Kidney (tissue), 14 donors: Measurements from ENCODE around the gene STC2. TPM values are rescaled to one million over a fixed set of nuclear protein-coding genes. Genes with fewer than 3 reads are reported as not detected.
A peak's percentile ranks its signal among the peaks of the same experiment; 100 is the strongest.

Source experiments
- DNase-seq, 5 donors: peaks; one replicate each; pipeline ENCODE4 v3.0.0-alpha.2; 2013 to 2020
- FAIRE-seq: peaks from 2 replicates; lab custom pipeline; 2012; peaks lifted over from hg19 to GRCh38; lab: Jason Lieb, UNC
- H3K27ac ChIP-seq, 2 donors: one replicate each; pipeline ENCODE4 v1.7.0; 2013; ENCODE audit warnings: low read depth in 2 of 2, low read length in 2 of 2, inconsistent platforms in 1 of 2
- H3K27me3 ChIP-seq: one replicate; pipeline ENCODE4 v1.7.1; 2013; ENCODE audit warnings: low read length, inconsistent platforms; ENCODE audit not compliant: control insufficient read depth, insufficient read depth
- H3K36me3 ChIP-seq, 3 donors: one replicate each; pipeline versions ENCODE4 v1.7.0 to v1.7.1; 2013; ENCODE audit warnings: low read length in 3 of 3, control low read depth in 1 of 3, inconsistent platforms in 1 of 3; ENCODE audit not compliant: insufficient read depth in 3 of 3, control insufficient read depth in 2 of 3
- H3K4me1 ChIP-seq, 3 donors: one replicate each; pipeline versions ENCODE4 v1.7.0 to v1.7.1; 2013; ENCODE audit warnings: low read length in 3 of 3, inconsistent platforms in 1 of 3, low read depth in 1 of 3; ENCODE audit not compliant: control insufficient read depth in 2 of 3, insufficient read depth in 2 of 3
- H3K4me3 ChIP-seq, 3 donors: one replicate each; pipeline versions ENCODE4 v1.7.0 to v1.8.1; 2013; ENCODE audit warnings: low read length in 3 of 3, control low read depth in 1 of 3, inconsistent platforms in 1 of 3
- H3K9ac ChIP-seq, 3 donors: one replicate each; pipeline versions ENCODE4 v1.7.0 to v1.7.1; 2013; ENCODE audit warnings: low read length in 3 of 3, control low read depth in 1 of 3, inconsistent platforms in 1 of 3
- H3K9me3 ChIP-seq, 3 donors: one replicate each; pipeline versions ENCODE4 v1.7.0 to v1.7.1; 2013; ENCODE audit warnings: low read length in 3 of 3, control low read depth in 1 of 3, inconsistent platforms in 1 of 3; ENCODE audit not compliant: control insufficient read depth in 2 of 3, insufficient read depth in 1 of 3
- intact Hi-C: fragments of 100-400 bp; cut with DNase I; formaldehyde crosslinking; loops from one replicate; pipeline ENCODE4 v1.11.1; 2022
- polyA plus RNA-seq: library from polyadenylated mRNA; stranded (reverse); fragments of 350-450 nt; fragmentation: Illumina TruSeq; extraction: RNeasy Lipid Tissue Mini Kit (QIAGEN cat#74804); gene quantifications from one replicate; pipeline ENCODE4 v1.2.3, GENCODE V29; 2014; ENCODE audit warnings: low read depth, low replicate concordance; ENCODE audit not compliant: insufficient read depth
- total RNA-seq: library from RNA; stranded (reverse); fragmentation: NEBNext Ultra II Directional; extraction: Animal tissue kit (Norgen Biotek cat#: 25700); gene quantifications from one replicate; pipeline ENCODE4 v1.2.1, GENCODE V29; 2021
- TF ChIP-seq, protein P1 (sequence below): IDR thresholded peaks from 3 replicates; pipeline ENCODE4 v1.5.1; 2012; ENCODE audit warnings: mild to moderate bottlenecking, moderate library complexity, borderline replicate concordance; ENCODE audit not compliant: insufficient read depth; ENCODE audit errors: extremely low read depth
- donor health status: control.
- donor health status: control.
- donor health status: control.
- donor health status: control.
- donor health status: control.
- donor health status: DM: yes; HTN: yes; CAD: no.
- donor health status: Normal renal cell carcinoma (clear cell type).

Gene STC2
- total and polyA plus RNA-seq, 2 donors from 2014 or later, result 2.1 to 2.7 TPM

DNA sequence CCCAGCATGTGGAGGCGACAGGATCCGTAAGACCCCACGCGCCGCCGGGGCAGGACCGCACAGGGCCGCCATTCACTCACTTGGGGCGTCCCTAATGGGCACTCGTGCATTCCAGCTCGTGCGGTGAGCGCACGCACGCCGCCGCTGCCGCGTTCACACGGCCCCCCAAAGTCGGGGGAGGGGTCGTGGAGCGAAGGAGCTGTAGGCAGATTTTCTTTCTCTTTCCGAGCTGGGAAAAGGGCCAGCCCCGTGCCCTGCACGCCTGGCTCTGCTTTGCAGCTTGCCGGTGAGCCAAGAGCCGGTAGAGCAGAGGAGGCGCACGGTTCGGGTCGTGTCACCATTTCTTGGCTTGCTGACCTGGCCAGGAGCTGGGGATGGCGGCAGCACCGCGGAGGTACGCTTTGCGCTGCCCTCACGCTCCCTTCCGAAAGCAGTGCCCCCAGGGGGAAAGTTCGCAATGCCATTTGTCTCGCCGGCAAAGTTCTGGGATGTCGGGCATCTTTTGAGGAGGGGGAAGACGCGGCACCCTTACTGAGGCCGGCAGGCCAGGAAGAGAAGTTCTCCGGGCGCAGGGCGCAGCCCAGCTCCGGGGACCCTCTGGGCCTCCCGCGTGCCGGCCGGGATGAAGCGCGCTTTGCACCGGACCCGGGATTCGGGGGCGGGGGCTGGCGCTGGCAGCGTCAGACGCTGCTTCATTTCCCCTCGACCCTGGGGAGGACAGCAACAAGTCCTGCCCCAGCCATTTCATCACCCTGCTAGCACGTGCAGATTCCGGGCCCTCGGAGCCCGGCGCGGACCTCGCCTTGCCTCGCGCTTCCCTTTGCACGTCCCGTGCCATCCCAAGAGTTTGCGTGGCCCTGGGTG, 898 bp downstream of the STC2 start:
- TF ChIP-seq, protein P1, sequence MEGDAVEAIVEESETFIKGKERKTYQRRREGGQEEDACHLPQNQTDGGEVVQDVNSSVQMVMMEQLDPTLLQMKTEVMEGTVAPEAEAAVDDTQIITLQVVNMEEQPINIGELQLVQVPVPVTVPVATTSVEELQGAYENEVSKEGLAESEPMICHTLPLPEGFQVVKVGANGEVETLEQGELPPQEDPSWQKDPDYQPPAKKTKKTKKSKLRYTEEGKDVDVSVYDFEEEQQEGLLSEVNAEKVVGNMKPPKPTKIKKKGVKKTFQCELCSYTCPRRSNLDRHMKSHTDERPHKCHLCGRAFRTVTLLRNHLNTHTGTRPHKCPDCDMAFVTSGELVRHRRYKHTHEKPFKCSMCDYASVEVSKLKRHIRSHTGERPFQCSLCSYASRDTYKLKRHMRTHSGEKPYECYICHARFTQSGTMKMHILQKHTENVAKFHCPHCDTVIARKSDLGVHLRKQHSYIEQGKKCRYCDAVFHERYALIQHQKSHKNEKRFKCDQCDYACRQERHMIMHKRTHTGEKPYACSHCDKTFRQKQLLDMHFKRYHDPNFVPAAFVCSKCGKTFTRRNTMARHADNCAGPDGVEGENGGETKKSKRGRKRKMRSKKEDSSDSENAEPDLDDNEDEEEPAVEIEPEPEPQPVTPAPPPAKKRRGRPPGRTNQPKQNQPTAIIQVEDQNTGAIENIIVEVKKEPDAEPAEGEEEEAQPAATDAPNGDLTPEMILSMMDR, result no peak
- H3K27ac ChIP-seq, result no peak overlapping the region
- DNase-seq, result peak in 2 of 5 donors; percentile 23 to 26
- no peak for FAIRE-seq
- peaks cover 20% of the 10 kb centered on the region for H3K27me3 ChIP-seq
- no peaks in the 10 kb centered on the region for H3K36me3 ChIP-seq
- no peaks in the 10 kb centered on the region for H3K9me3 ChIP-seq
- H3K9ac ChIP-seq, result no peak overlapping the region
- peaks cover 2 to 32% (median 17%) of the 10 kb centered on the region in 3 donors for H3K4me1 ChIP-seq
- intact Hi-C loops, result loop anchor here (5.0 kb wide), 1 partner anchor 35 kb away; no protein-coding TSS in a partner anchor
- peak overlapping the region in 2 of 3 donors; percentile 7 to 56 for H3K4me3 ChIP-seq

DNA sequence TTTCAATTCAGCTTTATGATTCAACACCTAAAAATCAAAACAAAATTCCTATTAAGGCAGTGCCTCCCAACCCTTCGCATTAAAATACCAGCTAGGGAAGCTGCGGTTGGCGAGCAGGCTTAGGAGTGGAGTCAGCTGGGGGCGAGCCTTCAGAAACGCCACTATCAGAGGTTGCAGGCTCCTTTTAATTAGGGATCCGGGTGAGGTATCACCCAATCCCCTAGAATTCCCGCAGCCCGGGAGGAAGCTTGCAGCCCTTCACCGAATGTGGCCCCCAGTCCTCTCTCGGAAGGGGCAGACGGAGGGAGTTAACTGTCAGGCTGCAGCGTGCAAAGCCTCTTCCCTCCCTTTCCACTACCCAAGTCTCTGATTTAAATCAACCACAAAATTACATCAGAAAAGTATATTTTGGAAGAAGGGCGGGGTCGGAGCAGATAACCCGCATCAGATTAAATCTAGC, 1.7 kb downstream of the STC2 start:
- no peak overlapping the region for H3K27ac ChIP-seq
- DNase-seq (no peak), FAIRE-seq (no peak)
- H3K4me3 ChIP-seq, result no peak overlapping the region
- H3K9me3 ChIP-seq, result no peaks in the 10 kb centered on the region
- H3K4me1 ChIP-seq, result peaks cover 2 to 32% (median 17%) of the 10 kb centered on the region in 3 donors
- peaks cover 18% of the 10 kb centered on the region for H3K27me3 ChIP-seq
- H3K9ac ChIP-seq, result no peak overlapping the region
- H3K36me3 ChIP-seq, result no peaks in the 10 kb centered on the region
- intact Hi-C loops, result loop anchor here (5.0 kb wide), 1 partner anchor 34 kb away; no protein-coding TSS in a partner anchor
- TF ChIP-seq, protein P1, result no peak

DNA sequence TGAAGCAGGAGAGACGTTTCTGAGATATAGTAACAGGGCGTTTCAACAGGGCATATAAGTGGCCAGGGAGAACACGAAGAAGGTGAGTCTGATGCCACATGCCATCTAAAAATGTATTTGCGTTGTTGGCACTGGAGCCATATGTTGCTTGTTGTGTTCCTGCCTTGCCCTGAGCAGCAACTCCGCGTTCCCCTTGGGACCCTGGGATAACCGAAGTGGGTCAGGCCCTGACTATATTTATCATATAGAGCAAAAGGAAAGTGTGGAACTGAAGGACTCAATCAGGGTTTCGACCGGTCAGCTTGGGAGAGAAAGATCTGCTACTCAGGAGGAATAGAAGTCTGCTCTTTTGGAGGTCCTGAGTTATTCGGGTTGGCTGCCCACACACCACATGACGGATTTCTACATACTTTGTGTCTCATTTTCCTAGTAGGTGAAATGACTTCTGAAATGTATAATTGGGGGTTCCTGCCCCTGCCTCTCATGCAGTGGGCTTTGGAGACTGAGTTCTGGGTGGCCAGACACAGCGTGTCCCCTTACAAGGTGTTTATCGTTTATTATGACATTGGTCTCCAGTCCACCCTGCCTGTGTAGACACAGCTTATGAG, 3.0 kb downstream of the STC2 start:
- no peak overlapping the region for H3K9ac ChIP-seq

More for the DNA sequence above, 3.0 kb downstream of the STC2 start:
- peaks cover 2 to 32% (median 17%) of the 10 kb centered on the region in 3 donors for H3K4me1 ChIP-seq
- no peaks in the 10 kb centered on the region for H3K36me3 ChIP-seq
- peaks cover 16% of the 10 kb centered on the region for H3K27me3 ChIP-seq
- H3K4me3 ChIP-seq, result no peak overlapping the region
- TF ChIP-seq, protein P1, result no peak
- no peak overlapping the region for H3K27ac ChIP-seq
- intact Hi-C loops, result loop anchor here (5.0 kb wide), 1 partner anchor 33 kb away; no protein-coding TSS in a partner anchor
- DNase-seq (no peak), FAIRE-seq (no peak)
- H3K9me3 ChIP-seq, result no peaks in the 10 kb centered on the region
